ENCODE results near the gene MAP3K9. TPM values are rescaled to one million over a fixed set of nuclear protein-coding genes. Genes with fewer than 3 reads are reported as not detected.

MAP3K9 gene
- total and polyA plus RNA-seq, 9 of the 15 experiments (the other 6 are each of a cell fraction or from before 2014, with no cell fraction given) = 0.03 to 0.60 (median 0.36) TPM

DNA sequence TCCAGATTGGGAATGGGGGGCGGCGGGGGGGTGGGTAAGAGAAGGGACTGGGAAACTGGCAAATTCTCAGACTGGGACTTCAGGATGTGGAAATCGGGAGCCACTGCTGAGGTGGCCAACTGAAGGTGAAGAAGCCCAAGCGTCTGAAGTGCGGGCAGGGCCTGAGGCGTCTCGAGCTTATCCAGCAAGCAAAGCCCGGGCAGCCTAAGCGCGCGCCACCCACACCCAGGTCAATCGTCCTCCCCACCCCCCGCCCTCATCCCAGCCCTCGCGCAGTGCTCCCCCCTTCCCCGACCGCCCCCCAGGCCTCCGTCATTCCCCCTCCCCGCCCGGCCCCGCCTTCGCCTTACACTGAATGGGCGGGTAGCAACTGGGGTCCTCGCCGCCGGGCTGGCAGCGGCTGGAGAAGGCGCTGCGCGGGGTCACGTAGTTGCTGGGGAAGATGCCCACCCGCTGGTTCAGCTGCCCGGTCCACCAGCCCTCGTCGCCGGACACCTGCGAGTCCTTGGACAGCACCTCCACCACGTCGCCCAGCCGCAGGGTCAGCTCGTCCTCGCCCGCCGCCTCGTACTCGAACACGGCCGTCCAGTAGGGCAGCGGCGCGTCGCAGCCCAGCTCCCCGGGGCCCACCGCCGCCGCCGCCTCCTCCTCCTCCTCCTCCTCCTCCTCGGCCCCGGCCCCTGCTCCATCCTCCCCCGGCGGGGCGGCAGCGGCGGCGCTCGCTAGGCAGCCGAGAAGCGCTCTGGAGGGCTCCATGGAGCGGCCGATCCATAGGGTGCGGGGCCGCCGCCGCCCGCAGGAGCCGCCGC, 693 bp downstream of the MAP3K9 start (continued):
- TF ChIP-seq AFF4 (CRISPR knock-in tag; IDR thresholded peaks at IDR 0.05) (no peak), ZSCAN29 (IDR thresholded peaks at IDR 0.05) (no peak)

GRCh38 chr14:70807898-70808415, 1.4 kb downstream of the MAP3K9 start:
- POLR2A ChIA-PET = no interaction called here
- Histone ChIP-seq H2AFZ (ENCODE audit: low read depth, low read length) (no peak overlapping the region), H3K9me1 (ENCODE audit: control insufficient read depth, insufficient read depth, low read length) (no peaks in the 10 kb centered on the region), H4K20me1 (replicated peaks; ENCODE audit: control insufficient read depth, insufficient read depth, low read length) (no peaks in the 10 kb centered on the region), H3K4me1 (replicated peaks in 1 of 2; ENCODE audit: control insufficient read depth in 2 of 2, insufficient read depth in 2 of 2, low read length in 2 of 2) (peaks cover 0 to 11% of the 10 kb centered on the region in 2 experiments; a peak in 2 of 5 replicates), H3K9me3 (replicated peaks; ENCODE audit: control insufficient read depth, insufficient read depth, low read depth, low read length) (no peaks in the 10 kb centered on the region), H3K9ac (ENCODE audit: insufficient read depth in 1 of 2, low read depth in 2 of 2, low read length in 2 of 2) (no peak overlapping the region), H3K27me3 (ENCODE audit: control insufficient read depth in 2 of 2, insufficient read depth in 2 of 2, low read length in 2 of 2) (no peaks in the 10 kb centered on the region), H3K27ac (ENCODE audit: extremely low read depth, low read depth, low read length) (no peak overlapping the region), H3K79me2 (ENCODE audit: control insufficient read depth, insufficient read depth, low read length) (no peaks in the 10 kb centered on the region), H3K4me2 (ENCODE audit: insufficient read depth, low read length) (no peak overlapping the region), H3K4me3 (no peak overlapping the region), H3K36me3 (ENCODE audit: control insufficient read depth, insufficient read depth, low read length) (no peaks in the 10 kb centered on the region)
- FAIRE-seq = no peak
- BruUV-seq (replicated peaks) = no TSS peak
- in situ Hi-C loops (cut with MboI) (no loop called here), intact Hi-C loops (cut with micrococcal nuclease) (no loop called here)
- no peak for ATAC-seq
- DNase-seq (ENCODE audit: extremely low read depth in 1 of 4, low spot score in 3 of 4) = no peak
- CTCF ChIA-PET (ENCODE audit: low intra/inter-chr PET ratio) = no interaction called here
- WGBS (ENCODE audit: insufficient coverage, low coverage, missing lambda C conversion rate) = 0% methylated on average over 3 of the region's 6 CpGs
- TF ChIP-seq RBM39 (optimal IDR thresholded peaks at IDR 0.05; ENCODE audit: low read depth, low read length) (no peak), ADNP (tag; IDR thresholded peaks at IDR 0.05) (no peak), SNRNP70 (optimal IDR thresholded peaks at IDR 0.05; ENCODE audit: low read depth, low read length) (no peak), SMC3 (conservative IDR thresholded peaks at IDR 0.05; ENCODE audit: insufficient read depth, low read depth, low read length) (no peak), PHF8 (IDR thresholded peaks at IDR 0.05; ENCODE audit: borderline replicate concordance, low read length) (no peak), ZBTB49 (CRISPR knock-in tag; IDR thresholded peaks at IDR 0.05; ENCODE audit: borderline replicate concordance) (no peak), GTF2B (IDR thresholded peaks at IDR 0.05; ENCODE audit: extremely low read depth, insufficient read length) (no peak), SIN3B (IDR thresholded peaks at IDR 0.05; ENCODE audit: low read depth) (no peak)
- TF ChIP-seq, protein P1, sequence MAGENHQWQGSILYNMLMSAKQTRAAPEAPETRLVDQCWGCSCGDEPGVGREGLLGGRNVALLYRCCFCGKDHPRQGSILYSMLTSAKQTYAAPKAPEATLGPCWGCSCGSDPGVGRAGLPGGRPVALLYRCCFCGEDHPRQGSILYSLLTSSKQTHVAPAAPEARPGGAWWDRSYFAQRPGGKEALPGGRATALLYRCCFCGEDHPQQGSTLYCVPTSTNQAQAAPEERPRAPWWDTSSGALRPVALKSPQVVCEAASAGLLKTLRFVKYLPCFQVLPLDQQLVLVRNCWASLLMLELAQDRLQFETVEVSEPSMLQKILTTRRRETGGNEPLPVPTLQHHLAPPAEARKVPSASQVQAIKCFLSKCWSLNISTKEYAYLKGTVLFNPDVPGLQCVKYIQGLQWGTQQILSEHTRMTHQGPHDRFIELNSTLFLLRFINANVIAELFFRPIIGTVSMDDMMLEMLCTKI (IDR thresholded peaks at IDR 0.05; ENCODE audit: partially characterized antibody) = no peak
